T-cell (primary cell): ENCODE measurements around the gene CD69. TPM values are rescaled to one million over a fixed set of nuclear protein-coding genes. Genes with fewer than 3 reads are reported as not detected.
A peak's percentile ranks its signal among the peaks of the same experiment; 100 is the strongest.

Experiments
- ATAC-seq, 4 experiments: fragments of 200-7000 bp in 3 of 4; fragments of 150-1000 bp in 1 of 4; cut with Tn5 transposase; replicated peaks in 1 of 4; 1 replicate in 3 of 4; 2 replicates in 1 of 4; pipeline ENCODE4 v1.10.0; 2021; ENCODE audit warnings: moderate library complexity in 3 of 4, mild to moderate bottlenecking in 2 of 4, moderate number of reproducible peaks in 1 of 4
- CTCF ChIA-PET, 2 donors: fragments of 300-600 bp; sonication (Branson Sonifier 250); formaldehyde crosslinking; loops; one replicate each; lab custom pipeline; 2022; ENCODE audit warnings: antibody characterized with exemption in 2 of 2; lab: Charles Lee
- POLR2A ChIA-PET, 2 donors: fragments of 300-600 bp; sonication (Branson Sonifier 250); formaldehyde crosslinking; loops; one replicate each; lab custom pipeline; 2022; ENCODE audit warnings: antibody characterized with exemption in 2 of 2; lab: Charles Lee
- DNase-seq, 35 experiments: peaks; one replicate each; pipeline versions ENCODE4 v3.0.0 to v3.0.0-alpha.2; 2013 to 2023
- H3K27ac ChIP-seq: one replicate; pipeline ENCODE4 v1.5.1; 2013; ENCODE audit warnings: low read length
- H3K27me3 ChIP-seq, 2 experiments: replicated peaks in 1 of 2; 1 replicate in 1 of 2; 2 replicates in 1 of 2; pipeline versions ENCODE4 v1.6.1 to v1.7.0; 2013; ENCODE audit warnings: low read length in 1 of 2, mixed read lengths in 1 of 2; ENCODE audit not compliant: control insufficient read depth in 2 of 2, insufficient read depth in 2 of 2; ENCODE audit errors: extremely low read depth in 1 of 2
- H3K36me3 ChIP-seq, 2 donors: 1 replicate in 1 of 2; 2 replicates in 1 of 2; pipeline versions ENCODE4 v1.6.1 to v1.7.0; 2013; ENCODE audit warnings: low read length in 1 of 2; ENCODE audit not compliant: control insufficient read depth in 2 of 2, insufficient read depth in 1 of 2; ENCODE audit errors: extremely low read depth in 1 of 2
- H3K4me1 ChIP-seq, 2 experiments: 1 replicate in 1 of 2; 2 replicates in 1 of 2; pipeline versions ENCODE4 v1.6.1 to v1.7.0; 2013; ENCODE audit warnings: low read length in 2 of 2, mixed read lengths in 1 of 2; ENCODE audit not compliant: insufficient read depth in 2 of 2, control insufficient read depth in 1 of 2; ENCODE audit errors: extremely low read depth in 1 of 2
- H3K4me3 ChIP-seq, 2 donors: 1 replicate in 1 of 2; 2 replicates in 1 of 2; pipeline versions ENCODE4 v1.5.1 to v1.7.0; 2013; ENCODE audit warnings: mild to moderate bottlenecking in 2 of 2, low read length in 1 of 2, moderate library complexity in 1 of 2; ENCODE audit not compliant: control insufficient read depth in 1 of 2; ENCODE audit errors: extremely low read depth in 1 of 2
- H3K9me3 ChIP-seq: 2 replicates; pipeline ENCODE4 v1.7.0; 2013
- H3K27ac Mint-ChIP-seq, 2 donors: one replicate each; pipeline ENCODE4 v1.8.0; 2020 to 2021; ENCODE audit warnings: mild to moderate bottlenecking in 2 of 2, mixed read lengths in 2 of 2
- H3K27me3 Mint-ChIP-seq, 2 donors: one replicate each; pipeline ENCODE4 v1.8.0; 2021 to 2022; ENCODE audit warnings: mixed read lengths in 2 of 2
- H3K36me3 Mint-ChIP-seq: one replicate; pipeline ENCODE4 v1.8.0; 2021; ENCODE audit warnings: mixed read lengths
- H3K4me1 Mint-ChIP-seq, 3 donors: one replicate each; pipeline ENCODE4 v1.8.0; 2020 to 2022; ENCODE audit warnings: mixed read lengths in 3 of 3, mild to moderate bottlenecking in 1 of 3
- H3K4me3 Mint-ChIP-seq, 3 donors: one replicate each; pipeline ENCODE4 v1.8.0; 2020 to 2022; ENCODE audit warnings: mild to moderate bottlenecking in 3 of 3, mixed read lengths in 3 of 3, moderate library complexity in 3 of 3
- H3K9me3 Mint-ChIP-seq, 3 donors: one replicate each; pipeline ENCODE4 v1.8.0; 2020 to 2022; ENCODE audit warnings: mixed read lengths in 3 of 3
- WGBS: methylation state at CpG from one replicate; pipeline ENCODE4 v1.1.5; 2013; ENCODE audit warnings: missing lambda C conversion rate; ENCODE audit not compliant: insufficient coverage; 5-methylcytosine and 5-hydroxymethylcytosine counted together
- total RNA-seq, 35 experiments: library from RNA in 6 of 35; stranded (reverse) in 6 of 35; fragments of 120-200 nt in 1 of 35; gene quantifications; one replicate each; pipeline versions ENCODE4 v1.2.1 to v1.2.4 and lab custom pipeline; 2013 to 2026

CD69 gene
- total RNA-seq, 5 donors from 2014 or later (not counting 1 experiment from before 2014, with no cell fraction given): 36.7 to 746 (median 39.4) TPM

DNA sequence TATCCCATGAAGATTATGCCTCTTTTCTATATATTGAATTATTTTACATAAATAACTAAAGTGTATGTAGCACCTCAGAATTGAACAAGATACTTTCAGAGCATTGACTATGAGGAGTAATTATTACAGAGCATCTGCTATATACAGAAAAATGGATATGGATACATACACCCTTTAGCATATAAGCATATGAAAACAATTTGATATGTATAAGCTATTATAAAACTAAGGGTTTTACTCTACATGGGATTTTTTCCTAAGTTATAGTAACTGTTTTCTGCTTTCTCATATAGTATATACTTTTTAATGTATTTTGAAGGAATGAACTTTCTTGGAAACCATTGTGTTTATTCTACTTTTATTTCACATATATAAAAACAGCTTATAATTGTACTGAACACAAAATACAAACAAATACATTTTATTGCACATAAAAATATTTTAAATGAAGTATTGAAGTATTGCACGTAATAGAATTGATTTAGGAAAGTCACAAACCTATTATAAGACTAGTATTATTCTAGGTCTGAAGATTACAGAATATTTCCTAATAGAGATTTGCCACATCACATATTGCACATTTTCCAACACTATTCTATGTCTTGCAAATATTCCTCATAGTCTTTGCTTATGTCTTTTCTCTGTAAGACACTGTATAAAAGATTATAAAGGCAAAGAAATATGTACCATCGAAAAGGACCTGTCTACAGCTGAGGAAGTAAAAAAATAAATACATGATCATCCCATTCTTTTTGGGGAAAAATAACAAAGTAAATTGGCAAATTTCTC lies 8.4 kb downstream of the CD69 start:
- Histone ChIP-seq H3K27me3 (no peaks in the 10 kb centered on the region), H3K4me1 (peaks cover 17 to 39% of the 10 kb centered on the region in 2 experiments), H3K36me3 (peaks cover 0 to 39% of the 10 kb centered on the region in 2 donors), H3K27ac (peak overlapping the region; percentile 28), H3K4me3 (no peak overlapping the region), H3K9me3 (no peaks in the 10 kb centered on the region)
- Mint-ChIP-seq H3K9me3 (no peaks in the 10 kb centered on the region), H3K4me1 (peaks cover 60 to 68% (median 62%) of the 10 kb centered on the region in 3 donors), H3K4me3 (peak overlapping the region in 1 of 3 donors; percentile 54), H3K27ac (peak overlapping the region; percentile 86 to 96), H3K36me3 (peaks cover 43% of the 10 kb centered on the region), H3K27me3 (no peaks in the 10 kb centered on the region)
- no peak for DNase-seq
- no CpG with 5 or more reads among the region's 2 CpGs for WGBS
- peak in 1 of 4 experiments; percentile 17 for ATAC-seq
- ChIA-PET CTCF (interaction anchor here (0.8 to 12.0 kb wide), 9 partner anchors 9 to 119 kb away, joined by 3 to 311 read pairs (median 6); partner anchors contain the start of gene CD69 (in 2 of the 2)), POLR2A (interaction anchor here (0.6 to 4.5 kb wide), 15 partner anchors 9 to 918 kb away, joined by 3 to 112 read pairs (median 5); partner anchors contain the start of gene CD69 (in 2 of the 2))

DNA sequence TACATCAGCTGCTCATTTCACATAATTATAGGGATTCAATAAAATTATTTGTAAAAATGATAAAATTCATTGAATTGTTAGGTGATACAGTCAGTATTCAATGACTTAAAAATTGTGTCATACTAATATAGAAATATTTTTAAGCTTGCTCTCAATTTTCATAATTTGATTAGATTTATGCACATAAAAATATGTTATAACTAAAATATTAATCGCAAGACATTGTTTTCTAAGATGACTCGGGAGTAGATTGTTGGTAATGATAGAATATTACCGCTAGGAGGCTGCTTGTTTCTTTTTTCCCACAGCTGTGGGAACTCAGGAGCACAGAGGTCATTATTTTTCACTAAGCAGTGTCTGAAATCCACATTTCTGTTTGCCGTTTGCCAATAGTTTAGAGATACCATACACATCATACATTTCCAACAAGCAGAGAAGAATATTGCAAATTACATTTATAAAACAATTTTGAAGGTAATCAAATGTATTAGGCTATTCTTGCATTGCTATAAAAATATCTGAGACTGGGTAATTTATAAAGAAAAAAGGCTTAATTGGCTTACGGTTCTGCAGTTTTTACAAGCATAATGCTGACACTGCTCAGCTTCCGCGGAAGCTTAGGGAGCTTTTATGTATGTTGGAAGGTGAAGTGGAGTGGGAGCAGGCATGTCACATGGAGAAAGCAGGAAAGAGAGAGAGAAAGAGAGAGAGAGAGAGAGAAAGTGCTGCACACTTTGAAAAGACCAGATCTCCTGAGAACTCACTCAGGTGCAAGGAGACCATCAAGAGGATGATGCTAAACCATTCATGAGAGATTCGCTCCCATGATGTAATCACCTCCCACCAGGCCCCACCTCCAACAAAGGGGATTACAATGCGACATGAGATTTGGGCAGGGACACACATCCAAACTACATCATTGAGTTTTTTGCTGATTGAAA lies 9.2 kb downstream of the CD69 start:
- H3K4me3 Mint-ChIP-seq: peak overlapping the region in 2 of 3 donors; percentile 39 to 65
- Histone ChIP-seq H3K27ac (peak overlapping the region; percentile 28), H3K4me3 (no peak overlapping the region), H3K9me3 (no peaks in the 10 kb centered on the region), H3K27me3 (no peaks in the 10 kb centered on the region), H3K4me1 (peaks cover 12 to 33% of the 10 kb centered on the region in 2 experiments), H3K36me3 (peaks cover 0 to 39% of the 10 kb centered on the region in 2 donors)
- WGBS: 55% methylated on average over 3 of the region's 9 CpGs
- peak overlapping the region; percentile 86 to 96 for H3K27ac Mint-ChIP-seq
- DNase-seq (peak in 26 of 35 experiments; percentile 35 to 68 (median 50)), ATAC-seq (peak in 2 of 4 experiments; percentile 17 to 48)
- CTCF ChIA-PET: interaction anchor here (0.6 to 12.0 kb wide), 40 partner anchors 7 to 1760 kb away, joined by 3 to 311 read pairs (median 4); partner anchors contain the start of genes CD69 (in 2 of the 2) and CLEC2B (in 1 of the 2)
- no peaks in the 10 kb centered on the region for H3K27me3 Mint-ChIP-seq
- peaks cover 41% of the 10 kb centered on the region for H3K36me3 Mint-ChIP-seq
- POLR2A ChIA-PET: interaction anchor here (0.6 to 4.5 kb wide), 19 partner anchors 9 to 252 kb away, joined by 3 to 112 read pairs (median 4); partner anchors contain the start of gene CD69 (in 2 of the 2)
- peaks cover 52 to 63% (median 54%) of the 10 kb centered on the region in 3 donors for H3K4me1 Mint-ChIP-seq
- H3K9me3 Mint-ChIP-seq: no peaks in the 10 kb centered on the region

DNA sequence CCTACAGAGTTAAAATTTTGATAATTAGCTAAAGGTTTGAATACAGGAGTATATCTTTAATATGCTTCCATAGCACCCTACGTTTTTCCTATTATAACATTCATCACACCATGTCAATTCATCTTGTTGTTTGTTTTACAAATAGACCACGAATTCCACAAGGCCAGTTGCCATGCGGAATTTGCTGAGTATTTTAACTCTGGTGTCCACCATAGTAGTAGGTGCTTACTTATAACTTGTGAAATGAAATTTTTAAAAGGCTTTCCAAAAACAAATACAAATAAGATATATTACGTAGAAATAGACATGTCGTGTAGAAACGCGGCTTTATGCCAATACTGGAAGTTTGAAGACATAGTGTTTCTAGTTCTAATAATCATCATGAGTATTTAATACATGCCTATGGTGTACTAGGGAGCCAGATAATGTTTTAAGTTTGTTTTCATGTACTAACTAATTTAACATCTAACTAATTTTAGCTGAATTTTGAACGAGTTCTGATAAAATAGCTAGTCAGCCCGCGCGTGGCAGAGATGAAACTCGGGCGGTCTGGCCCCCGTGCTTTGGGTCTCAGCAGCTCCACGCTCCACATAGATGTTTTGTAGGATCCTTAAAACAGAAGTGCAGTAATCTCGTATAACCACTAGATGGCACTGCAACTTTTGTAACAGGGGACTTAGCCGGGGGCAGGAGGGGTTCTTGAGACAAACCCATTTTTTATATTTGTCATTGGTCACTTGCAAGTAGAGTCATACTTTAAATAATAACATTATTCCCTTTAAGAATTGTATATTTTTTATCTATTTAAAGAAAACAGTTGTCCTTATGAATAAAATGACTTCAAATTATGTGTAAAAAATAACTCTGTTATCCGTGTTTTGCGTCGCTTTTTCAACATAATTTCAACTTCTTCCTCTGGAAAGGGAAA lies 10.2 kb downstream of the CD69 start:
- ChIA-PET POLR2A (interaction anchor here (0.6 to 4.5 kb wide), 15 partner anchors 8 to 768 kb away, joined by 3 to 112 read pairs (median 5); partner anchors contain the start of gene CD69 (in 2 of the 2)), CTCF (interaction anchor here (0.5 to 12.0 kb wide), 55 partner anchors 8 to 1759 kb away, joined by 3 to 311 read pairs (median 4); partner anchors contain the start of genes CD69 (in 2 of the 2) and CLEC2B (in 1 of the 2))
- Mint-ChIP-seq H3K9me3 (no peaks in the 10 kb centered on the region), H3K4me3 (peak overlapping the region in 2 of 3 donors; percentile 28 to 39), H3K4me1 (peaks cover 43 to 54% (median 46%) of the 10 kb centered on the region in 3 donors), H3K27ac (peak overlapping the region in 1 of 2 donors; percentile 46), H3K36me3 (peaks cover 35% of the 10 kb centered on the region), H3K27me3 (no peaks in the 10 kb centered on the region)
- no peaks in the 10 kb centered on the region for H3K9me3 ChIP-seq
- ATAC-seq (peak; percentile 46 to 75 (median 72)), DNase-seq (peak in 23 of 35 experiments; percentile 15 to 85 (median 40))
- peaks cover 0 to 32% of the 10 kb centered on the region in 2 donors for H3K36me3 ChIP-seq
- H3K27ac ChIP-seq: no peak overlapping the region
- 0% methylated on average over 1 of the region's 20 CpGs for WGBS
- peaks cover 9 to 26% of the 10 kb centered on the region in 2 experiments for H3K4me1 ChIP-seq
- H3K27me3 ChIP-seq: no peaks in the 10 kb centered on the region
- H3K4me3 ChIP-seq: peak overlapping the region in 1 of 2 donors; percentile 32

DNA sequence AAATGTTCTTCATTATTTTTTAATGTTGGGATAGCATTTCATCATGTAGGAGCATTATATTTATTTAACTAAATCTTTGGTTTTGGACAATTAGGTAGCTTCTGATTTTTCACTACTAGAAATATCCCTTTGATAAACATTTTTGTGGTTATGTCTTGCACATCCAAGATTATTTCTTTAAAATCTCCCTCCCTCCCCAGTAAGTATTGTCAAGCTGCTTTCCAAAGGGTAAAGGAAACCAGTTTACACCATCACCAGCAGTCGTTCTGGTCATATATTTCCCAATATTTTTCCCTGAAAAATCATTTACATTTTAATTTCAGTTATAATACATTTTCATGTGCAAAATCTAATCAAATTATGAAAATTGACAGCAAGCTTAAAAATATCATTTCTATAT lies 11.1 kb downstream of the CD69 start:
- POLR2A ChIA-PET: interaction anchor here (0.7 to 4.5 kb wide), 10 partner anchors 9 to 767 kb away, joined by 3 to 112 read pairs (median 7); partner anchors contain the start of gene CD69 (in 1 of the 2)
- no peak for ATAC-seq
- Histone ChIP-seq H3K27me3 (no peaks in the 10 kb centered on the region), H3K36me3 (peaks cover 0 to 23% of the 10 kb centered on the region in 2 donors), H3K9me3 (no peaks in the 10 kb centered on the region), H3K27ac (no peak overlapping the region), H3K4me3 (no peak overlapping the region), H3K4me1 (peaks cover 9 to 18% of the 10 kb centered on the region in 2 experiments)
- Mint-ChIP-seq H3K9me3 (no peaks in the 10 kb centered on the region), H3K4me1 (peaks cover 39 to 53% (median 45%) of the 10 kb centered on the region in 3 donors), H3K36me3 (peaks cover 26% of the 10 kb centered on the region), H3K27ac (no peak overlapping the region), H3K4me3 (no peak overlapping the region), H3K27me3 (no peaks in the 10 kb centered on the region)
- WGBS: no CpG with 5 or more reads among the region's 1 CpG
- no peak for DNase-seq
- CTCF ChIA-PET: interaction anchor here (0.6 to 12.0 kb wide), 31 partner anchors 10 to 813 kb away, joined by 3 to 311 read pairs (median 5); partner anchors contain the start of genes CD69 (in 2 of the 2) and CLEC2B (in 1 of the 2)

DNA sequence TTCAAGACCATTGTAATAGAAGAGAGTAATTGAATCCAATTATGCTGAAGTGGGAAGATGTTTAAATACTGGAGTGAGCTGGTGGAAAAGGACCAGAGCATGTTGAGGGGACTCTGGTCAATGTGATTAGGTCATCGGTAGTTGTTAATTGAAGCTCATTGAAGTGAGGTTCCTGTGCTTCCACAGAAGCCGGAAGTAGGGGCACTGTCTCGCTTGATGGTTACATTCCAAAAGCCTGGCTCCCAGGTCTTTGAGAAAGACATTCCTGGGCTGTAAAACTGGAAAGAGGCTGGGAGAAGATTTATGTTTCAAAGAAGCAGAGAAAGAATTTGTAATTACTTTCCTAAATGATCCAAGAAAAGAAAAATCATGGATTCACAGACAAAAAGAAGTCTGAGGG lies 15.5 kb downstream of the CD69 start:
- ChIA-PET POLR2A (interaction anchor here (0.6 to 1.3 kb wide), 3 partner anchors 15 to 141 kb away, joined by 3 read pairs; partner anchors contain the start of gene CD69 (in 2 of the 2)), CTCF (interaction anchor here (0.6 to 6.7 kb wide), 5 partner anchors 11 to 445 kb away, joined by 3 to 101 read pairs (median 4); partner anchors contain the start of gene CD69 (in 1 of the 2))
- 100% methylated on average over 3 of the region's 3 CpGs for WGBS
- no peak overlapping the region for H3K27ac ChIP-seq
- DNase-seq (no peak), ATAC-seq (no peak)
- H3K27me3 Mint-ChIP-seq: no peaks in the 10 kb centered on the region
- no peaks in the 10 kb centered on the region for H3K9me3 Mint-ChIP-seq
- no peaks in the 10 kb centered on the region for H3K36me3 ChIP-seq
- peak overlapping the region; percentile 19 to 75 for H3K27ac Mint-ChIP-seq
- peaks cover 44 to 53% (median 48%) of the 10 kb centered on the region in 3 donors for H3K4me1 Mint-ChIP-seq
- H3K4me3 Mint-ChIP-seq: peak overlapping the region in 1 of 3 donors; percentile 34
- no peaks in the 10 kb centered on the region for H3K27me3 ChIP-seq
- H3K4me3 ChIP-seq: no peak overlapping the region
- H3K4me1 ChIP-seq: peaks cover 19 to 29% of the 10 kb centered on the region in 2 experiments
- peaks cover 5% of the 10 kb centered on the region for H3K36me3 Mint-ChIP-seq
- no peaks in the 10 kb centered on the region for H3K9me3 ChIP-seq
